ENCODE results near the gene BIRC5.

DNA sequence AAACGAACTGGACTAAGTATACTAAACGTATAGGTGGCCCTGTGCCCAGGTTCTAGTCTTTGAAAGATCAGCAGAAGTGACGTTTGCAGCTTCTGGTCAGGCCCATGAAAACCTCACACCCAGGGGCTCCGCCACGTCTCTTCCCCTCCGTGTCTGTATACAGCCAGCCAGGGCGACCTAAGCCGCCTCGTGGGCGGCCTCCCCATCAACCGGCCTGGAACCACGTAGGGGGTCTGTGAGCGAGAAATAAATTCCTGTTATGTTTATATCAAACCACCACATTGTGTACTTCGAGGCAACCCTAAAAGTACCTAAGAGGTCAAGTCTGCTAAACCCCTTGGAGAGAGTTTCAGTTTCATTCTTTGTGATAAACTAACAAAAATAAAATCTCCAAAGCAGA, 34.0 kb upstream of the BIRC5 start:
- TF ChIP-seq GATA2 (IDR thresholded peaks at IDR 0.05; ENCODE audit: low read depth, low read length) (no peak), GATA3 (IDR thresholded peaks at IDR 0.05; ENCODE audit: low read depth, low read length) (no peak)
